Putamen (tissue), 1 donor: ENCODE measurements around the gene XRCC3.
"Not testable (repeated sequence)": the region's sequence is repeated elsewhere in the genome, so short reads cannot be mapped to it uniquely, and the experiment has no call there.

Source experiments
- DNase-seq: peaks from one replicate; pipeline ENCODE4 v3.0.0-alpha.2; 2016; ENCODE audit warnings: low spot score

The XRCC3 gene

GRCh38 chr14:103663506-103663905 lies 51.7 kb downstream of the XRCC3 start:
- no peak for DNase-seq

DNA sequence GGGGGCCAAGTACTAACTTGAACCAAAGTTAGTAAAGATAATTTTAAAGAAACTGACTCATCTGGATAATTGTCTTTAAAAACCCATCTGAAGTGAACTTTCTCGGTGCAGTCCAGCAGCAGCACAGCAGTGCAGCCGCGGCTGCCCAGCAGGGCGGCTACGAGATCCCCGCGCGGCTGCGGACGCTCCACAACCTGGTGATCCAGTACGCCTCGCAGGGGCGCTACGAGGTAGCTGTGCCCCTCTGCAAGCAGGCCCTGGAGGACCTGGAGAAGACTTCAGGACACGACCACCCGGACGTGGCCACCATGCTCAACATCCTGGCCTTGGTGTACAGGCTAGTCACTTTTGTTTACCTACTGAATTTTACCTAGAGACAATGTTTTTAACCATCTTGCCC lies 52.7 kb downstream of the XRCC3 start:
- DNase-seq, result no peak

DNA sequence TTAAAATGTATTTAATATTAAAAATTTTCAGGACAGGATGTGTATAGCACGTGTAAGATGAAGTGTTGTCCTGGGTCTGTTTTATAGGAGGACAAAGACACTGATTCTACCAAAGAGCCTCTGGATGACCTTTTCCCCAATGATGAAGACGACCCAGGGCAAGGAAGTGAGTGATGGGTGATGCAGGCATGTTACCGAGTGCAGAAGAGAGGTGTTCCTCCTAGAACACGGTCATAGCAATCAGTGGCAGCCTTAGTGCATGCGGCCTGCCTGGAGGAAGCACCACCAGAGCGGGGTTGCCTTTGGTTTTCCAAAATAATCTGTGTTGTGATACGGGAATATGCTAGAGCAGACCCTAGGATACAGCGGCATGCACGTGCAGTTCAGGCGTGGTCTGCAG lies 53.2 kb downstream of the XRCC3 start:
- DNase-seq, result no peak

GRCh38 chr14:103659631-103660030 lies 55.6 kb downstream of the XRCC3 start:
- no peak for DNase-seq

GRCh38 chr14:103657471-103657870 lies 57.8 kb downstream of the XRCC3 start:
- no peak for DNase-seq

DNA sequence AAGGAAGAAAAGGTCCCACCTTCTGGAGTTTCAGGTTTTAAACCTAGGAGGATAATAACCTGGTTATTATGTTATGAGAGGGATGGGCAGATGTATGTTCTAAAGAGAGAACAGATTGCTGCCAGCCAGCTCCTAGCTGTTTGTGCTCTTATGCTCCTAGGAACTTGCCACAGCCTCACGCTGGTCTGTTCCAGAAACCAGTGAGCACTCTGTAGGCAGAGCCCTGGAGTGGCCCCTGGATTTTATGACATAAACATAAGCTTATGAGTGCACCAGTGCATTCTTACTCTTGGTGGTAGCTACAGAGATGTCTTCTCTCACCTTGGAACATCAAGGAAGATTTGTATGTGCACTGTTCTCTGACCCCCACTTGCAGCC lies 58.5 kb downstream of the XRCC3 start:
- DNase-seq, result no peak

GRCh38 chr14:103656031-103656755 lies 59.1 kb downstream of the XRCC3 start:
- DNase-seq, result no peak

- DNase-seq, result no peak
Observed at GRCh38 chr14:103654619-103655018, 60.6 kb downstream of the XRCC3 start.

DNA sequence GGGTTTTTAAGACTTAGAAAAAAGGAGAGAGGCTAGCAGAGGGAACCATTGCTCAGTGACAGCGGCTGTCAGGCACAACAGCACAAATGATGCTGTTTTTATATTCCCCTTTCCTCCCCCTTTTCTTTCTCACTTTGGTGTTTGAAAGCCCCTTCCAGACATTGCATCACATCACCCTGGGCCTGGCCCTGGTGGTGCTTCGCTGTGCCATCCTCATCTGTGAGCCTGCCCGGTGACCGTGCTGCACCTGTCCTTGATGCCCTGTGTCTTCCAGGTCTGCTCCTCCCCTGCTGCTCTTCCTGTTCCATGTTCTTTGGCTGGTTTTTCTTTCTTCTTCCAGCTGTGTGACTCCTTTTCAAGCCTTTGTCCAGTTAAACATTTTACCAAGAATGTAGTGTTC lies 61.4 kb downstream of the XRCC3 start:
- DNase-seq, result no peak

DNA sequence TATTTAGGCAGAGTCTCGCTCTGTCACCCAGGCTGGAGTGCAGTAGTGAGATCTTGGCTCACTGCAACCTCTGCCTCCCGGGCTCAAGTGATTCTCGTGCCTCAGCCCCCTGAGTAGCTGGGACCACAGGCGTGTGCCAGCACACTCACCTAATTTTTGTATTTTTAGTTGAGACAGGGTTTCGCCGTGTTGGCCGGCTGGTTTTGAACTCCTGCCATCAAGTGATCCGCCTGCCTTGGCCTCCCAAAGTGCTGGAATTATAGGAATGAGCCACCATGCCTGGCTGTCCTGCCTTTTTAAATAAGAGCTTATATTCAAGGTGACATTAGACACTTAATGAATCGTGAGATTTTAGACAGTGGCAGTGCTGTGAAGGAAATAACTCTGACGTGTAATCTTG lies 61.9 kb downstream of the XRCC3 start:
- not testable (repeated sequence) for DNase-seq

- no peak for DNase-seq
Observed at GRCh38 chr14:103652806-103653205, 62.4 kb downstream of the XRCC3 start.

DNA sequence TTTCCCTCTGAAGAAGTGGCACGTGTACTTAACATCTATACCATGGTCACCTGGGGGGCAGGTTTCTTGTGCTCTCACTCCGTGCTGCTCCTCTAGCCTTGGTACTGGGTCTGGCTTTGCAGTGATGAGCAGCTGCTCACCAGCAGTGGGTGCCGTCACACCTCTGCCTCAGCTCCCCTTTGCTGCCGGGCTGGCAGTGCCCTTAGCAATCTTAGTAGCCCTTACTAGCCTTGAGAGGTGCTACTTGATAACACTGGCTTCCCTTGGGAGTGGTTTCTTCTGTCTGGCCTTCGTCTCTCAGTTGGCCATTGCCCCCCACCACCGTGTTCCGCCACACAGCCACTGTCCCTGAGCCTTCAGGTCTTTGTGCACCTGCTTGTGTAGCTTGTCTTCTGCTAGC lies 63.7 kb downstream of the XRCC3 start:
- DNase-seq, result no peak

GRCh38 chr14:103650213-103650612 lies 65.0 kb downstream of the XRCC3 start:
- DNase-seq, result no peak

DNA sequence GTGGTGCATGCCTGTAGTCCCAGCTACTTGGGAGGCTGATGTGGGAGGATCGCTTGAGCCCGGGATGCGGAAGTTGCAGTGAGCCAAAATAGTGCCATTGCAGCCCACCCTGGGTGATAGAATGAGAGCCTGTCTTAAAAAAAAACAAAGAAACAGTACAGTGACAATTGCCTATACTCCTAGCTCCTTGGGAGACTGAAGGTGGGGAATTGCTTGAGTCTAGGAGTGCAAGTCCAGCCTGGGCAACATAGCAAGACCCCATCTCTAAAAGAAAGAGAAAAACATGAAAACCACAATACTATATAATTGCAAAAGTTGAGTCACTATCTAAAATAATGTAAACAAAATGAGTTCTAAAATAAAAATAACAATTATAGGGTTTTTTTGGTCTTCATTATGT lies 66.2 kb downstream of the XRCC3 start:
- no peak for DNase-seq
